SK-N-SH treated with all-trans-retinoic acid at 6 μM for 48 hours (cell line): ENCODE measurements around the gene CIC.

ENCODE experiments used
- CREB5 ChIP-seq: fragments of 250-450 bp; sonication (Bioruptor Pico); IDR thresholded peaks from 2 replicates; pipeline ENCODE4 v1.5.1; 2020; ENCODE audit warnings: low read depth, mild to moderate bottlenecking, moderate library complexity
- CSDC2 ChIP-seq: fragments of 250-450 bp; sonication (Bioruptor Pico); IDR thresholded peaks from 2 replicates; pipeline ENCODE4 v1.5.0; 2020; ENCODE audit warnings: mild to moderate bottlenecking, moderate library complexity

DNA sequence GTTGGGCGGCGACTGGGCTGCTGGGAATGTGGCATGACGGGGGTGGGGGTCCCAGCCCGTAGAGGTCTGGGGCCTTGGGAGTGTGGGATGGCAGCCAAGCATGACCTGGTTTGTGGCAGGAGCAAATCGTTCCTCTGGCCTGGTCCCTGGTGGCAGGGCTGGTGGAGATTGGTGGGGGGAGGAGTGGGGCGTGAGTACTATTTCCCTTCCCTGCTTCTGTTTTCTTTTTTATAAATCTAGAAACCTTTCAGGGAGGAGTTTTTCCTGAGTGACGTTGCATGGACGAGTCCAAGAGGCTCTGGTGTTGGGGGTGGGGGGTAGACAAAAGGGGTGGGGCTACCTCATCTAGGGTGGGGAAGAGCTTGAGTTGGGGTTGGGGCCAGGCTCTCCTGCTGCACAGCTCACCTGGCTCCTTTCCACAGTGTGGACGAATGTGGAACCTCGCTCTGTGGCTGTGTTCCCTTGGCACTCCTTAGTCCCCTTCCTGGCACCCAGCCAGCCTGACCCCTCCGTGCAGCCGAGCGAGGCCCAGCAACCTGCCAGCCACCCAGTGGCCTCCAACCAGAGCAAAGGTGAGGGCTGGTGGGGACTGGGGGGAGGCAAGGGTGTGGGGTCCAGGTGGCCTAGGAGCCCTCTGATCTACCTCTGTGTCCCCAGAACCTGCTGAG is 17.4 kb downstream of the CIC start:
- TF ChIP-seq CSDC2 (CRISPR knock-in tag) (no peak), CREB5 (CRISPR knock-in tag) (no peak)
